ENCODE measurements around the gene MORN1.

The MORN1 gene

GRCh38 chr1:2422523-2422922 is 31.2 kb upstream of the MORN1 start:
- H3K4me3 ChIP-seq (ENCODE audit: low read depth, low read length), result no peak overlapping the region
- TF ChIP-seq CTCF (IDR thresholded peaks at IDR 0.05; ENCODE audit: low read depth, low read length), result no peak

- H3K4me3 ChIP-seq (ENCODE audit: low read depth, low read length), result no peak overlapping the region
- TF ChIP-seq CTCF (IDR thresholded peaks at IDR 0.05; ENCODE audit: low read depth, low read length), result no peak
These were observed 28.1 kb upstream of the MORN1 start for GRCh38 chr1:2419416-2419815.

GRCh38 chr1:2418791-2419320 is 27.5 kb upstream of the MORN1 start:
- H3K4me3 ChIP-seq (ENCODE audit: low read depth, low read length), result no peak overlapping the region
- TF ChIP-seq CTCF (IDR thresholded peaks at IDR 0.05; ENCODE audit: low read depth, low read length), result no peak

- H3K4me3 ChIP-seq (ENCODE audit: low read depth, low read length), result no peak overlapping the region
- no peak for TF ChIP-seq CTCF (IDR thresholded peaks at IDR 0.05; ENCODE audit: low read depth, low read length)
These were observed 26.5 kb upstream of the MORN1 start for GRCh38 chr1:2417833-2418225.

- TF ChIP-seq CTCF (IDR thresholded peaks at IDR 0.05; ENCODE audit: low read depth, low read length), result no peak
- H3K4me3 ChIP-seq (ENCODE audit: low read depth, low read length), result no peak overlapping the region
These were observed 25.9 kb upstream of the MORN1 start for GRCh38 chr1:2417083-2417832.

GRCh38 chr1:2416403-2416802 is 25.0 kb upstream of the MORN1 start:
- no peak for TF ChIP-seq CTCF (IDR thresholded peaks at IDR 0.05; ENCODE audit: low read depth, low read length)
- no peak overlapping the region for H3K4me3 ChIP-seq (ENCODE audit: low read depth, low read length)

GRCh38 chr1:2415801-2416208 is 24.5 kb upstream of the MORN1 start:
- no peak for TF ChIP-seq CTCF (IDR thresholded peaks at IDR 0.05; ENCODE audit: low read depth, low read length)
- no peak overlapping the region for H3K4me3 ChIP-seq (ENCODE audit: low read depth, low read length)
